K562 (cell line): ENCODE data around the gene TRIAP1. TPM values are rescaled to one million over a fixed set of nuclear protein-coding genes. Genes with fewer than 3 reads are reported as not detected.
A peak's percentile ranks its signal among the peaks of the same experiment; 100 is the strongest.

Experiments used
- ATF6 ChIP-seq: sonication (generic); formaldehyde crosslinking; IDR thresholded peaks from 2 replicates; pipeline ENCODE4 v1.4.0; 2020; ENCODE audit warnings: mild to moderate bottlenecking, missing genetic modification reagents
- CTCF ChIP-seq, 3 experiments: IDR thresholded peaks in 2 of 3; conservative IDR thresholded peaks in 1 of 3; 2 replicates each; pipeline ENCODE4 v1.5.1; 2011 to 2012; ENCODE audit warnings: low read length in 3 of 3, mild to moderate bottlenecking in 3 of 3, control low read depth in 2 of 3, improper control_type of control experiment in 1 of 3, inconsistent platforms in 1 of 3, low read depth in 1 of 3, mixed read lengths in 1 of 3, moderate library complexity in 1 of 3; ENCODE audit not compliant: insufficient read depth in 2 of 3
- CTCFL ChIP-seq: IDR thresholded peaks from 2 replicates; pipeline ENCODE4 v1.6.1; 2011; ENCODE audit warnings: borderline replicate concordance, low read depth, mild to moderate bottlenecking, moderate library complexity, low read length; ENCODE audit not compliant: insufficient read depth, poor library complexity, severe bottlenecking
- ETS1 ChIP-seq: conservative IDR thresholded peaks from 2 replicates; pipeline ENCODE4 v1.6.1; 2011; ENCODE audit warnings: low read depth, mild to moderate bottlenecking, low read length; ENCODE audit not compliant: control insufficient read depth
- POLR2AphosphoS5 ChIP-seq: IDR thresholded peaks from 2 replicates; pipeline ENCODE4 v1.6.1; 2011; ENCODE audit warnings: mild to moderate bottlenecking, low read depth, low read length, moderate library complexity; ENCODE audit not compliant: control insufficient read depth, insufficient read depth
- RAD21 ChIP-seq, 2 experiments: fragments of 250-450 bp in 1 of 2; fragments of 450-650 bp in 1 of 2; sonication (Bioruptor Pico) in 1 of 2; formaldehyde crosslinking in 1 of 2; IDR thresholded peaks in 1 of 2; conservative IDR thresholded peaks in 1 of 2; 2 replicates each; pipeline versions ENCODE4 v1.4.0 to v1.8.0; 2020 to 2022; ENCODE audit warnings: mild to moderate bottlenecking in 2 of 2, moderate library complexity in 1 of 2
- SMC3 ChIP-seq: conservative IDR thresholded peaks from 2 replicates; pipeline ENCODE4 v1.6.1; 2011; ENCODE audit warnings: low read depth, low read length, improper control_type of control experiment; ENCODE audit not compliant: insufficient read depth
- TBL1XR1 ChIP-seq, 2 experiments: IDR thresholded peaks; 2 replicates each; pipeline ENCODE4 v1.6.1; 2012; ENCODE audit warnings: improper control_type of control experiment in 2 of 2, low read length in 2 of 2, mild to moderate bottlenecking in 1 of 2
- ZNF384 ChIP-seq: IDR thresholded peaks from 2 replicates; pipeline ENCODE4 v1.6.1; 2012; ENCODE audit warnings: low read depth, low read length, improper control_type of control experiment
- polyA plus RNA-seq, 8 experiments: library from polyadenylated mRNA; depleted of rRNA in 4 of 8; stranded (reverse) in 5 of 8; unstranded in 3 of 8; fragments of >200 nt; fragmentation: Nextera tagmentation in 2 of 8; fragmentation: Illumina TruSeq in 1 of 8; extraction: Ambion mirVana in 2 of 8; extraction: Trizol in 1 of 8; gene quantifications; 2 replicates each; pipeline versions ENCODE4 v1.2.1 to v1.2.3, GENCODE V29; 2011 to 2014; ENCODE audit warnings: inconsistent platforms in 1 of 8, missing spikeins in 1 of 8
- total RNA-seq, 7 experiments: library from RNA; depleted of rRNA in 6 of 7; stranded (reverse); fragments of >200 nt in 6 of 7; fragmentation: Illumina TruSeq in 2 of 7; extraction: Trizol in 2 of 7; gene quantifications; 2 replicates each; pipeline versions ENCODE4 v1.2.1 to v1.2.3, GENCODE V29; 2011 to 2021; ENCODE audit warnings: low replicate concordance in 1 of 7

The TRIAP1 gene
- total and polyA plus RNA-seq, 9 of the 15 experiments (the other 6 are each of a cell fraction or from before 2014, with no cell fraction given) = 37.3 to 354 (median 65.4) TPM

- TF ChIP-seq ATF6 (CRISPR knock-in tag) = no peak
- TF ChIP-seq SMC3 = 0 out of 2 replicates have a peak, but pooled peaks have one; percentile 45
- 0 out of 2 replicates have a peak, but pooled peaks have one; percentile 25 for TF ChIP-seq ZNF384
- peak; percentile 14; the same call in 1 of the 2 replicates for TF ChIP-seq POLR2AphosphoS5
- TF ChIP-seq ETS1 = 0 out of 2 replicates have a peak, but pooled peaks have one; percentile 31
- TF ChIP-seq CTCF (IDR thresholded peaks at IDR 0.05 in 2 of 3, conservative IDR thresholded peaks at IDR 0.05 in 1 of 3; ENCODE audit: insufficient read depth in 2 of 3, low read depth in 1 of 3, low read length in 3 of 3) = peak; percentile 64 to 70 (median 66)
- TF ChIP-seq RAD21 (CRISPR knock-in tag; conservative IDR thresholded peaks at IDR 0.05 in 1 of 2, IDR thresholded peaks at IDR 0.05 in 1 of 2) = peak; percentile 40 to 45; a peak in 3 of 4 replicates
- no peak for TF ChIP-seq TBL1XR1 (IDR thresholded peaks at IDR 0.05; ENCODE audit: low read length in 2 of 2)
- TF ChIP-seq CTCFL = peak; percentile 41
- TF ChIP-seq, all 486 proteins: peak for 9
These were observed 20.6 kb upstream of the TRIAP1 start (continued) for GRCh38 chr12:120466560-120467315.
